Activated CD4-positive, CD25-positive, alpha-beta regulatory T cell treated with anti-CD3 and anti-CD28 coated beads, Interleukin-2, amount 50 U/mL, for 24 hours (primary cell): ENCODE measurements around the gene PROM2.
"Not testable (repeated sequence)": the region's sequence is repeated elsewhere in the genome, so short reads cannot be mapped to it uniquely, and the experiment has no call there.

Experiments used
- ATAC-seq, 2 donors: fragments of 150-1000 bp; cut with Tn5 transposase; one replicate each; pipeline ENCODE4 v1.10.0; 2021; ENCODE audit warnings: mild to moderate bottlenecking in 1 of 2, moderate library complexity in 1 of 2

The PROM2 gene, protein sequence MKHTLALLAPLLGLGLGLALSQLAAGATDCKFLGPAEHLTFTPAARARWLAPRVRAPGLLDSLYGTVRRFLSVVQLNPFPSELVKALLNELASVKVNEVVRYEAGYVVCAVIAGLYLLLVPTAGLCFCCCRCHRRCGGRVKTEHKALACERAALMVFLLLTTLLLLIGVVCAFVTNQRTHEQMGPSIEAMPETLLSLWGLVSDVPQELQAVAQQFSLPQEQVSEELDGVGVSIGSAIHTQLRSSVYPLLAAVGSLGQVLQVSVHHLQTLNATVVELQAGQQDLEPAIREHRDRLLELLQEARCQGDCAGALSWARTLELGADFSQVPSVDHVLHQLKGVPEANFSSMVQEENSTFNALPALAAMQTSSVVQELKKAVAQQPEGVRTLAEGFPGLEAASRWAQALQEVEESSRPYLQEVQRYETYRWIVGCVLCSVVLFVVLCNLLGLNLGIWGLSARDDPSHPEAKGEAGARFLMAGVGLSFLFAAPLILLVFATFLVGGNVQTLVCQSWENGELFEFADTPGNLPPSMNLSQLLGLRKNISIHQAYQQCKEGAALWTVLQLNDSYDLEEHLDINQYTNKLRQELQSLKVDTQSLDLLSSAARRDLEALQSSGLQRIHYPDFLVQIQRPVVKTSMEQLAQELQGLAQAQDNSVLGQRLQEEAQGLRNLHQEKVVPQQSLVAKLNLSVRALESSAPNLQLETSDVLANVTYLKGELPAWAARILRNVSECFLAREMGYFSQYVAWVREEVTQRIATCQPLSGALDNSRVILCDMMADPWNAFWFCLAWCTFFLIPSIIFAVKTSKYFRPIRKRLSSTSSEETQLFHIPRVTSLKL

DNA sequence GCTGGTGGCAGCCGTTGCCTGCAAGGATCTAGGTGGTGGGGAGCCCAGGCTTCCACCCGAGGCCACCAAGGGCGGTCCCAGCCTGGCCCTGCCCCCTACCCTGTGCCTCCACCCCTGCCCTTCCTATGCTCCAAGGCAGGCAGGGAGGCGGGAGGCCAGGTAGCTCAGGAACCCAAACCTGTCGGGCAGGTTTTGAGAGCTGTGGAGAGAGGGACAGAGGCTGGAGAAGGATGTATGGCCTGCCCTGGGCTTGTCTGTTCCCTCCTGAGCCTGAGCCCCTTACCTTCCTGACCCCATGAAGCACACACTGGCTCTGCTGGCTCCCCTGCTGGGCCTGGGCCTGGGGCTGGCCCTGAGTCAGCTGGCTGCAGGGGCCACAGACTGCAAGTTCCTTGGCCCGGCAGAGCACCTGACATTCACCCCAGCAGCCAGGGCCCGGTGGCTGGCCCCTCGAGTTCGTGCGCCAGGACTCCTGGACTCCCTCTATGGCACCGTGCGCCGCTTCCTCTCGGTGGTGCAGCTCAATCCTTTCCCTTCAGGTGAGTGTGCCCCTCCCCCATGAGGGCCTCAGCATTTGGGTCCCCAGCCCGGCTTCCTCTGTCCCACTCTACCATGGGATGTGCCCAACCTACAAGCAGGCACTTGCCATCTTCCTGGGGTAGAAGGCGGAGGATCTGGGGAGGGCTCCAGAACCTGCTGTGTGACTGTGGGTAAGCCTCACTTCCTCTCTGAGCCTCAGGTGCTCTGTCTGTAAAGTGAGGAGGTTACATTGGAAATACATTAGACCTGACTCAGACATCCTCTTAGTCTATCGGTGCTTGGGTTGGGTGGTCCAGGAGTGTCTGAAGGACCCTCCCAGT is at the start of gene PROM2:
PROM2 (plus strand) TSS at position 159 of the 860 bp plus-strand sequence; CDS start at position 296, 137 bp downstream.
- no peak for ATAC-seq

DNA sequence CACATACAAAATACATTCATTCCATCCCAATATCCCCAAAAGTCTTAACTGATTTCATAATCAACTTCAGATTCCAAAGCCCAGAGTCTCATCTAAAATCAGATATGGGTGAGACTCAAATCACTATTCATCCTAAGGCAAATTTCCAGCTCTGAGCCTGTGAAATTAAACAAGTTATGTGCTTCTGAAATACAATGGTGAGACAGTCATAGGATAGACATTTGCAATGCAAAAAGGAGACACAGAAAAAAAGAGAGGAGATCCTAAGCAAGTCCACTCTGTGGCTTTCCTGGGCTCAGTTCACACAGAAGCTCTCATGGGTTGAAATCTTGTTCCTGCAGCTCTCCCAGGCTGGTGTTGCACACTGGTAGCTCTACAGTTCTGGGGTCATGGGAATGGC is 48.6 kb upstream of the PROM2 start:
- no peak for ATAC-seq

DNA sequence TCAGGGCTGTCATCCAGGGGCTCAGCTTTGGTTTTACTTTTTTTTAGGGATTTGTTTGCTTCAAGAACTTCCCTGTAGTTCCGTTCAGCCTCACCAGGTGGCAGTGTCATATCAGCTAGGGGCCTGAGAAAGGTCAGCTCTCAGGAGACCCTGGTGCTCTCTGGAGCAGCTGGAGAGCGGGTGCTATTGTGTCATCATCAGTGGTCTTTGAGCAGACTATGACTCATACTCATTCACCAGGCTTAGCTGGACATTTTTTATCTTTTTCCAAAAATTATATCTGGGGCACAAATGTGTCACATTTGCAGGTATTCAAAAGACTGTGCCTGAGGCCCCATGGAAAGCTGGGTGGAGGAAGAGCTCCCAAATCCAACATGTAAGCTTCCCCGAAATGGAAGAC is 42.5 kb upstream of the PROM2 start:
- no peak for ATAC-seq

DNA sequence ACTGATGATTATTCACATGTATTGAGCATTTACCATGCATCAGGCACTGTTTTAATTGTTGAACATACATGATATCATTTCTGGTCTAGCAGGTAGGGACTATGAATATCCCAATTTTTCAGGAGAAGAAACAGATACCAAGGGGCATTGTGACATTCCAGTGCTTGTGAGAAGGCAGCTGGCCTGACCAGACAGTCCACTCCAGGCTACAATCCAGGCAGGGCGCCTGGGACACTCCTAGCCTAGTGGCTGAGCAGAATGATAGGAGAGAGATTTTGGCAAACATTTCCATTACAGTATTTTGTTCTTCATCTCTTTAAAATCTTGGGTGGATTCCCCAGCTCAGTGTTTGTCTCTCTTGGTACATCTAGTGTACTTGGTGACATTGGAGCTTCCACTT is 42.0 kb upstream of the PROM2 start:
- ATAC-seq = no peak

DNA sequence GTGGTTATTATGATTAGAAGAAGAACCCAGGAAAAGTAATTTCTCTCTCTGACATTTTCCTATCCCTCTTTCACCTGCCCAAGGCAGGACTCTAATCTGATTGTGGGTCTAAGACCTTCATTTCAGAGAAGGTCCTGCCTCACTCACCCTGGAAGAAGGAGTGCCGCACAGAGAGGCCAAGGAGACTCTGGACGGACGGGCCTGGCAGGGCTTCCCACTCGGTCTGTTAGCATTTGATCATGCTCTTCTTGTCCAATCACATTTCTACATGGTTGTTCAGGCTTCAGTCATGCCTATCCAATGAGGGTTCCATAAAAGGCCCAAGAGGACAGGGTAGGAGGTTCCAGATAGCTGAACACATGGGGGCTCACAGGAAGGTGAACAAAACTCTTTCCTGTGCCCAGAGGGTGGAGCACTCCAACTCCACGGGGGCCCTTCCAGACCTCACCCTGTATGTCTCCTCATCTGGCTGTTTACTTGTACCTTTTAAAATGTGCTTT is 39.9 kb upstream of the PROM2 start:
- no peak for ATAC-seq

DNA sequence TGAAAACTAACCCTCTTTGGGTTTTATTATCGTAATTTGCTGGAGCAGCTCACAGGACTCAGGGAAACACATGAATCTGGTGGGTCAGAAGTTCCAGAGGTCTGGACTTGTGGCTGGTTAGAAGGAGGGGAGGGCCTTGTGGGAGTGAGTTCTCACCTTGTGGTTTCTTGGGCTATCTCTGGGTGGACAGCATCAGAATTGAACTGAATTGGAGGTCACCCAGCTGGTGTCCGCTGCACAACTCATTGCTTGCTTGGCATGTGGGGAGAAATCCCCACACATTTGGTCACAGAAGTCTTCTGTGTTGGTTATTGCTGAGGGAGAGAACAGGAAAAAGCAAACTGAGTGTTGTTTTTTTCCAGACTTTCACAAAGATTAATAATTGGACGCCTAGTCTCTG is 39.4 kb upstream of the PROM2 start:
- no peak for ATAC-seq

DNA sequence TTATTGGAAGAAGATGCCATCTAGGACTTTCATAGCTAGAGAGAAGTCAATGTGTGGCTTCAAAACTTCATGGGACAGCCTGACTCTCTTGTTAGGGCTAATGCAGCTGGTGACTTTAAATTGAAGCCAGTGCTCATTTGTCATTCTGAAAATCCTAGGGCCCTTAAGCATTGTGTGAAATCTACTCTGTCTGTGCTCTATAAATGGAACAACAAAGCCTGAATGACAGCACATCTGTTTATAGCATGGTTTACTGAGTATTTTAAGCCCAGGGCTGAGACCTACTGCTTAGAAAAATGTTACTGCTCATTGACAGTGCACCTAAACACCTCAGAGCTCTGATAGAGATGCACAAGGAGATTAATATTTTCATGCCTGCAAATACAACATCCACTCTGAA is 36.1 kb upstream of the PROM2 start:
- no peak for ATAC-seq

DNA sequence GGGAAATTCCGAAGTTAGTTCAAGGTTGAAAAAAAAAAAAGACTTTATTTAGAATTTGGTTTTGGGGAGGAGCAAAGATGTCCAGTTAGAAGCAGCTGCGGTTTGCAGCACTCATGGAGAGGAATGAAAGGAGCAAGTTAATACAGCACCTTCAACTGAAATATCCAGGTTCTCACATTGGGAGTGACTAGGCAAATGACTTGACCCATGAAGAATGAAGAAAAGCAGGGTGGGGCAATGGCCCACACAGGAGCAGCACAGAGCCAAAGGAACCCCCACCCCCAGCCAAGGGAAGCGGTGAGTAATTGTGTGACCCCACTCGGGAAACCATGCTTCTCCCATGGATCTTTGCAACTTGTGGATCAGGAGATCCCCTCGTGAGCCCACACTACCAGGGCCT is 34.2 kb upstream of the PROM2 start:
- no peak for ATAC-seq

DNA sequence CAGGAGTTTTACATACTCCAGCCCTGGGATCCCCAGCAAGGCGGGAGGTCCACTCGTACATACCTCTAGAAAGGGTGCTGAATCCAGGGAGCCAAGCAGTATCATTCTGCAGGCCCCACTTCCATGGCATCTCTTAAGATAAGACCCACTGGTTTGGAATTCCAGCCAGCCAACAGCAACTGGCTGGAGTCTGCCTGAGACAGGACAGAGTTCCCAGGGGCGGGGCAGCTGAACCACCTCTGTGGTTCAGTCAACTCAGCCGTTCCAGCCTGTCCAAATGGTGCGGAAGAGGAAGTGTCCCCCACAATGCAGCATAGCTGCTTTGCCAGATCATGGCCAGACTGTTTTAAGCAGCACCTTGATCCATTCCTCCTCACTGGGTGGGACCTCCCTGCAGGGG is 33.7 kb upstream of the PROM2 start:
- ATAC-seq = no peak

DNA sequence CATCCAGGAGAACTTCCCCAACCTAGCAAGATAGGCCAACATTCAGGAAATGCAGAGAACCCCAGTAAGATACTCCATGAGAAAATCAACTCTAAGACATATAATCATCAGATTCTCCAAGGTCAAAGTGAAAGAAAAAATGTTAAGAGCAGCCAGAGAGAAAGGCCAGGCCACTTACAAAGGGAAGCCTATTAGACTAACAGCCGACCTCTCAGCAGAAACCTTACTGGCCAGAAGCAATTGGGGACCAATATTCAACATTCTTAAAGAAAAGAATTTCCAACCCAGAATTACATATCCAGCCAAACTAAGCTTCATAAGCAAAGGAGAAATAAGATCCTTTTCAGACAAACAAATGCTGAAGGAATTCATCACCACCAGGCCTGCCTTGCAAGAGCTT is 32.2 kb upstream of the PROM2 start:
- not testable (repeated sequence) for ATAC-seq

DNA sequence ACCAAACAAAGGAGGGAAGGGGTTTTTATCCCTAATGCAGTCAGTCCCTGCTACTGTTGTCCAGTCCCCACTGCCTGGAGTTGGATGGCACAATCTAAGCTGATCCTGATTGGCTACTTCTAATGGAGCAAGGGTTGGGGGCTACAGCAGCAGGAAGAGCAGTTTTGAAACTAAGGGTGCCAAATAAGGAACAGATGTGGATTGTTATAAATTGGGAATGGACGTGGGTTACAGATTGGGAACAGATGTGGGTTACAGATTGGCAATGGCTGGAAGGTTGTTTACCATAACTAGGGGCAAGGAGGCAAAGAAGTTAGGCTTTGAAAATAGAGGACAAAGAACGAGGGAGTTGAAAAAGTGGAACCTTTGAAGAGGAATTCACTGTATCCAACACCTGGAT is 16.0 kb upstream of the PROM2 start:
- no peak for ATAC-seq

DNA sequence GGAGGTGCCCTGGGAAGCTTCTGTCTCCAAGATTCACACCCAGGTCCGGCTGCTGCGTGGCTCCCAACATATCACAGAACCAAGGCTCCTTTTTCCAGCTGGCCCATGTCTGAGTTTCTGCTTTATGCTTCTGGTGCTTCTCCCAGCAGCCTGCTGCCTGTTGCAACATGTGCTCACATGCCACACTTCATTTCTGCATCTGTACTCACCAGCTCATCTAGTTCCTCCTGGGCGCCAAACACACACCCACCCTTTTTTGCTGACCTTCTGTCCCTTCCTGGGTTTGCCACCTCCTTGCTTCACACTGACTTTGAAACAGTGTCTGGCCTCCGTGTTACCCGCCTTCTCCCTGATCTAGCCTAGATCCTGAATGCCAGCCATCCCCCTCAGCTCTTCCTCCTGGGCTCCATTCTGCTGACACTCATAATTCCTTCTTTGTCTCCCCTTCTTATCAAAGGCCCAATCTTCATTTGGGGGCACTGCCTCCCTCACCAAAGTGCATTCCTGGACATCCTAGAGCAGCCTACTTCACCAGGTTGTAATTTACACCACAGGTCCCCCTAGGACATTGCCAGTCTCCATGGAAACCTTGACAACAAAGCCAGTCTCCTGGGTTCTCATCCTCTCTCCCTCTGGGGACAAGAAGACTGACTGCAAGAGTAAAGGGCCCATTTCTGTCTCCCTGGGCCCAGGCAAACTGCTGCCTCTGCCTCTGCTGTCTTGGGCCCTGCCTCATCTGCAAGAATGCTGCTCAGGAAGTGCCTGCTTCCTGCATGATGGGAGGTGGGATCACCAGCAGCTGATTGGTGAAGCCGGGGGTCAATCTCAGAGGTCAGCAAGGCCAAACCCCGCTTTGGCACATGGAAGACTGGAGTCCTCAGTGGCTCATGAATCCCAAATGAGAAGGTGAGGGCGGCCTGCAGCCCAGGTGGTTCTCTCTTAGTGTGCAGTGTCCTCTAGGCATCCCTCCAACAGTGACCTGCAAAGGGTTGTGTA is 13.9 kb upstream of the PROM2 start:
- ATAC-seq = no peak

DNA sequence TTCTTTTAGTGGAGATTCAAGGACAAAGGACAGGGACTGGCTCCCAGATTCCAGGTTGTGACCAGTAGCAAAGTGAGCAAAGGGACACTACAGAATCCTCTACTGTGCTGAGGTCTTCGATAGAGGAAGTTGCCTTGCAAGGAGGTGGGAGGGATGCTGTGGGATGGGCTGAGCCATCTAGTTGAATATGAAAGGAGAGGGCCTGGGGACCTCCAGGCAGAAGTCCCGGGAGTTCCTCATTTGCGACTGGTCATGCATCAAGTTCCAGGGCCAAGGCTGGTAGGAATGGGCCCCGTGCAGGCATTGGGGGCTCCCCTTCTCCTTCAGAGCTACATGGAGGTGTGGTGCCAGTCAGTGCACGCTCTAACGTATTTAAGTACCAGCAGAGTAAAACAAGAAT is 12.6 kb upstream of the PROM2 start:
- no peak for ATAC-seq

DNA sequence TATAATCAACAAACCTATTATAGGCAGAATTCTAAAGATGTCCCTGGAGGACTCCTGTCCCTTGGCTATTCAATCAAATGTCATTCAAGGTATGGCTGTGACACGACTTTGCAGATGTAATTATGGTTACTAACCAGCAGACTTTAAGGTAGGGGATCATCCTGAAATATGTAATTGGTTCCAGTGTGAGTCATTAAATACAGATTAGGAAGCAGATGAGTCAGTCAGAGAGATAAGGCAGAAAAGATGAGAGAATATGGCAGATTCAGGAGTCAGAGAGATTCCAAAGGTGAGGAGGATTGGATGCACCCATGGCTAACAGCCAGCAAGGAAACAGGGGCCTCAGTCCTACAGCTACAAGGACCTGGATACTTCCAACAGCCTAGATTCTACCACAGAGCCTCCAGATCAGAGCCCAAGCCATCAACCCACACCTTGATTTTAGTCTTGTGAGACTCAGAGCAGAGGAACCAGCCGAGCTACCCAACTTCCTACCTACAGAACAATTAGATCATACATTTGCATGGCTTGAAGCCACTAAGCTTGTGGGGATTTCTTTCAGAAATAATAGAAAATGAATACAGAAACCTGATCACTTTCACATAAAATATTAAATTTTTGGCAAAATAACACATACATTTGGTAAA is 11.2 kb upstream of the PROM2 start:
- ATAC-seq = no peak

DNA sequence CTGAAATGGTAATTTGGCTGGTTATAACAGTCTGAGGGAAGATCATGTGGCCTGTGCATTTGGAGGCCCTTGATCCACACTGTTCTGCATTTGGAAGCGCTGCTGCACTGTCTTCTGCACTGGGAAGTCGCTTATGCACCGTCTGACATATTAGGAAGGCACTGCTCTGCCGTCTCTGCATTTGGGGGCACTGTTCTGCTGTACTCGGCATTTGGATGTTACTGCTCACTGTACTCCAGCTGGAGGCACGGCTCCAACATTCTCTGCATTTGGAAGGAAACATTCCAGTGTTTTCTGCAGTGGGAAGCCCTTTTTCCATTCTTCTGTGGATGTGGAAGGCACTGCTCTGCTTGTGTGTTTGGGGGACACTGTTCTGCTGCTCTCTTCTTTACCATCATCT is 9.6 kb upstream of the PROM2 start:
- ATAC-seq = no peak

DNA sequence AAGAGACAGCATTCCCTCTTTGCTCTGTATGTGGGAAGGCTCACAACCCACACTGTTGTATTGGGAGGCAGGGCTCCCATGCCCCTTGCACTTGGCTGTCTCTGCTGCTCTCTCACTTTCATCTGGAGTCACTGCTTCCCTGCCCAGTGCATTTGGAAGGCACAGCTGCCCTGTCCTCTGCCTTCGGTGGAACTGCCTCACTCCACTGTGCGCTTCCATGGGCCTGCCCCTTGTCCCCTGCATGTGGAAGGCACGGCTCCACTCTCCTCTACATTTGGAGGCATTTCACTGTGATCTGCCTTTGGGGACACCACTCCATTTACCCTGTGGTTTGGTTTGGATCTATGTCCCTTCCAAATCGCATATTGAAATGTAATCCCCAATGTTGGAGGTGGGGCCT is 9.1 kb upstream of the PROM2 start:
- ATAC-seq = no peak

DNA sequence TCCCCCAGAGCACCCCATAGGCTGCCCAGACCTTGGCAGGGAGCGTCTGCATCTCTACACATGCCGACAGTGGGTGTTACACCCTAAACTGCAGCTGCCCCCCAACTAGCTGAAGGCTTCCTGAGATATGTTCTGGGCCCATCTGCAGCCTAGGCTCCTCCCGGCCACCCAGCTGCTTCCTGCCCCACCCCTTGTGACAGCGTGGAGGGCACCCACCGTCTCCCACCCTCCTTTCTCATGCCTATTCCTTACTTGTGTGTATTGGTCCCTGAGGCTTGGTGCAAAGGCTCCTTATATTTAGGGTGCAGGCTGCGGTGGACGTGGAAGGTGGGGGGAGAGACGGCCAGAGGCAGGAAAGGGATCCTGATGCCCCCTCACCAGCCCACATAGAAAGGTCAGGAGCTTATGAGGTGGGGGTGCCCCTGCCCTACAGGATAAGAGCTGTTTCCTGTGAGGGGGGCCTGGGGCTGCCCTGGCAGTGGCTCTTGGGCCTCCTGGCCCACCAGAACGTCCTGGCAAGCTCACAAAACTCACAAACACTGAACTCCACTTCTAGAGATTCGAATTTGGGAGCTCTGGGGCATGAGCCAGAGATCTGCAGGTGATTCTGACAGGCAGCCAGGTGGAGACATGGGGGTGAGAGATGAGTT is 7.3 kb upstream of the PROM2 start:
- no peak for ATAC-seq

DNA sequence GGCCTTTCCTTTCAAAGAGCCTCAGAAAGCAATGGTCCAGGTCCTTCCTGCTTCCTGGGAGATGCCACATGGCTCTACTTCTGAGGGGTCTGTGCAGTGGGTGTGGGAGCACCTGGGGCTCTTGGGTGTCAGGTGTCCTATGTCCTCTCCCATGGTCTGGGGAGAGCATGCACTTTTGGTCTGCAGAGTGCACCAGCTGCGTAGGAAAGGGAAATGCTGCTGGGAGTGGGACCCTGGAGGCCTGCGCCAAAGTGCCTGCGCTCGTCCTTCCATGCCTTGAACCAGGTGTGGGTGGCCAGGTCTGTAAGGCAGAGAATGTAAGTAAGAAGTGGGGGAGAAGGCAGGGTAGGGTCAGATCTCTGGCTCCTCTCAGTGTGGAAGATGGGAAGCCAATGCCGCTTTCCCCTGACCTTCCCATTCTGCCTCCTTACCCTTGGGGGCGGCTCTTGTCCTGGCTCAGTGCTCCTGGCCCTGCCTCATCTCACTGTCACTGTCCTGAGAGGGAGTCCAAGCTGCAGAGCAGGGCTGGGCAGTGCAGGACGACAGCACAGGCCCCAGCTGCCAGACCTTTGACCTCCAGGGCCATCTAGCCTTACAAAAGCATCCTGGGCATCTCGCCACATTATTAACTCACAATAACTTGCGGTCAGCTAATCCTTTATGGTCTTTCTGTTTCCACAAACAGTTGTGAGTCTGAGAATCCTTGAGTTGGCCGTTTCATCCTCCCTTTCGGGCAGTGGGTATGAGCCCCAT is 6.6 kb upstream of the PROM2 start:
- ATAC-seq = no peak

DNA sequence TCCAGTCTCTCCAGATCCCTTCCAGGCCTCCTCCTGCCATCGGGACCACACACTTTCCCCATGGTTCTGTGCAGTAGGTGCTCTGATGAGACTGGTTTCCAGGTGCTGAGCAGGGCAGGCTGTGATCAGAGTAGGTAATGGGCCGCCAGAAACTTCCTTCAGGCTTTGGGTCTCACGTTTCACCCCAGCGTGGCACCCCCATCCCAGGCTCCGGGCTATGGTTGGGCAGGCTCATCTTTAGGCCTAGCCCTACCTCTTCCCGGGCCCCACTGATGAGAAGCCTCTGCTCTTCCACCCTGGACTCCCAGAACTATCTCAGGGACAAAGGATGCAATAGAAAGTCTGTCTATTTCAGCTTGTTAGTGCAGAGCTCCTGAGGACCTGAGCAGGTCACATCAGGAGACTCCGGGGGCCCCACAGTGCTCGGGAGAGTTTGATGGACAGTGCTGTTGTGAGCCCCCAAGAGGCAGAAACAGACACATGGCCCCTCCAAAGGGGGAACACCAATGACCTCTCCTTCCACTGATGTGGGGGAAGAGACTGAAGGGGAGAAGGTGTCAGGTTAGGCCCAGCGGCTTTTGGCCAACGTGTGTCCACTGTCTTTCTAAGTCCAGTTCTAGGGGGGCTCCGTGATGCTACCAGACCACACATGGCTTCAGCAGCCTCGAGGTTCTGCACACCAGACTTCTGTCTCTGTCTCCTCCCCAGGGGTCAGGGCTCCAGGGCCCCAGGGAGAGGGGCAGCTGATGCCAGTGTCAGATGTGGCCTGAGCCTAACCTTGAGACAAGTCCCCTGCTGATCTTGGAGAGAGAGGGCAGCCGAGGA is 5.8 kb upstream of the PROM2 start:
- no peak for ATAC-seq
